Measurements from ENCODE around the gene RCCD1.

GRCh38 chr15:91007266-91007665 lies 52.6 kb downstream of the RCCD1 start:
- TF ChIP-seq CTCF (conservative IDR thresholded peaks at IDR 0.05; ENCODE audit: low read depth, low read length) = no peak
- TF ChIP-seq EZH2 (IDR thresholded peaks at IDR 0.05; ENCODE audit: borderline replicate concordance, low read depth, low read length, poor library complexity, severe bottlenecking) = no peak

All from A673 (cell line).